Keratinocyte (primary cell): ENCODE results near the gene ANKRD9.

ENCODE experiments used
- EZH2 ChIP-seq: IDR thresholded peaks from one replicate; pipeline ENCODE4 v1.6.1; 2012; ENCODE audit warnings: inconsistent platforms, mild to moderate bottlenecking, low read length, moderate library complexity
- TF ChIP-seq, protein P1 (sequence below), 3 experiments: IDR thresholded peaks in 1 of 3; conservative IDR thresholded peaks in 1 of 3; optimal IDR thresholded peaks in 1 of 3; 2 replicates in 2 of 3; 3 replicates in 1 of 3; pipeline versions ENCODE3 to v1.5.1; 2011; ENCODE audit warnings: low read length in 3 of 3, mild to moderate bottlenecking in 3 of 3, moderate library complexity in 2 of 3, control low read depth in 1 of 3, inconsistent platforms in 1 of 3; ENCODE audit not compliant: insufficient read depth in 2 of 3; ENCODE audit errors: extremely low read depth in 1 of 3

GRCh38 chr14:102496331-102496691, 13.3 kb downstream of the ANKRD9 start:
- no peak for TF ChIP-seq EZH2
- TF ChIP-seq, protein P1, sequence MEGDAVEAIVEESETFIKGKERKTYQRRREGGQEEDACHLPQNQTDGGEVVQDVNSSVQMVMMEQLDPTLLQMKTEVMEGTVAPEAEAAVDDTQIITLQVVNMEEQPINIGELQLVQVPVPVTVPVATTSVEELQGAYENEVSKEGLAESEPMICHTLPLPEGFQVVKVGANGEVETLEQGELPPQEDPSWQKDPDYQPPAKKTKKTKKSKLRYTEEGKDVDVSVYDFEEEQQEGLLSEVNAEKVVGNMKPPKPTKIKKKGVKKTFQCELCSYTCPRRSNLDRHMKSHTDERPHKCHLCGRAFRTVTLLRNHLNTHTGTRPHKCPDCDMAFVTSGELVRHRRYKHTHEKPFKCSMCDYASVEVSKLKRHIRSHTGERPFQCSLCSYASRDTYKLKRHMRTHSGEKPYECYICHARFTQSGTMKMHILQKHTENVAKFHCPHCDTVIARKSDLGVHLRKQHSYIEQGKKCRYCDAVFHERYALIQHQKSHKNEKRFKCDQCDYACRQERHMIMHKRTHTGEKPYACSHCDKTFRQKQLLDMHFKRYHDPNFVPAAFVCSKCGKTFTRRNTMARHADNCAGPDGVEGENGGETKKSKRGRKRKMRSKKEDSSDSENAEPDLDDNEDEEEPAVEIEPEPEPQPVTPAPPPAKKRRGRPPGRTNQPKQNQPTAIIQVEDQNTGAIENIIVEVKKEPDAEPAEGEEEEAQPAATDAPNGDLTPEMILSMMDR (optimal IDR thresholded peaks at IDR 0.05 in 1 of 3, IDR thresholded peaks at IDR 0.05 in 1 of 3, conservative IDR thresholded peaks at IDR 0.05 in 1 of 3; ENCODE audit: extremely low read depth in 1 of 3, insufficient read depth in 2 of 3, low read length in 3 of 3): no peak
